ENCODE measurements around the gene UPF3B. TPM values are rescaled to one million over a fixed set of nuclear protein-coding genes. Genes with fewer than 3 reads are reported as not detected.
A peak's percentile ranks its signal among the peaks of the same experiment; 100 is the strongest.
"Not testable (repeated sequence)": the region's sequence is repeated elsewhere in the genome, so short reads cannot be mapped to it uniquely, and the experiment has no call there.

Gene UPF3B
- total RNA-seq, 1 experiment from 2014 or later, result 1.1 TPM

GRCh38 chrX:119870626-119871131, 17.9 kb upstream of the UPF3B start:
- H3K4me3 ChIP-seq, result peak overlapping the region; percentile 80
- DNase-seq, result peak; percentile 14
- no peaks in the 10 kb centered on the region for H3K9me3 ChIP-seq
- peaks cover 3% of the 10 kb centered on the region; the same call in 1 of the 2 replicates for H3K36me3 ChIP-seq
- no peaks in the 10 kb centered on the region for H3K27me3 ChIP-seq

- Histone ChIP-seq H3K4me3 (peak overlapping the region; percentile 88), H3K27me3 (no peaks in the 10 kb centered on the region), H3K9me3 (no peaks in the 10 kb centered on the region), H3K36me3 (peaks cover 3% of the 10 kb centered on the region; the same call in 1 of the 2 replicates)
- DNase-seq, result no peak
Observed at GRCh38 chrX:119853444-119853843, 681 bp upstream of the UPF3B start.

DNA sequence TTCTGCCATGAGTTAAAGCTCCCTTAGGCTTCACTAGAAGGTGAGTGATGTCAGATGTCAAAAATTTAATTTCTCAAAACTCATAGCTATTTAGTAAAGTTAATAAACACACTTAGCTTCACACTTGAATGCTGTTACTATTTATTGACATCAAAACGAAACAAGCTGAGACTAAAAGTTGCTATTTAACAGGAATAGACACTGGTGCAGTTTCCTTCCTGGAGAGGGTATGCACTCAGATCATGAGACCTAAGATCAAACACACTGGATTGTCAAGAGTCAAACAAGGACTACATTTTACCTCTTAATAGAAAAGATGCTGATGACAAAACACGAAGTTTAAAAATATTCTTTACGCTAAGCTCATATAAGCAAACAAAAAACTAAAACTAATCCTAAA, 18.9 kb downstream of the UPF3B start:
- peaks cover 9% of the 10 kb centered on the region for H3K36me3 ChIP-seq
- no peaks in the 10 kb centered on the region for H3K9me3 ChIP-seq
- DNase-seq, result no peak
- no peaks in the 10 kb centered on the region for H3K27me3 ChIP-seq
- no peak overlapping the region for H3K4me3 ChIP-seq

DNA sequence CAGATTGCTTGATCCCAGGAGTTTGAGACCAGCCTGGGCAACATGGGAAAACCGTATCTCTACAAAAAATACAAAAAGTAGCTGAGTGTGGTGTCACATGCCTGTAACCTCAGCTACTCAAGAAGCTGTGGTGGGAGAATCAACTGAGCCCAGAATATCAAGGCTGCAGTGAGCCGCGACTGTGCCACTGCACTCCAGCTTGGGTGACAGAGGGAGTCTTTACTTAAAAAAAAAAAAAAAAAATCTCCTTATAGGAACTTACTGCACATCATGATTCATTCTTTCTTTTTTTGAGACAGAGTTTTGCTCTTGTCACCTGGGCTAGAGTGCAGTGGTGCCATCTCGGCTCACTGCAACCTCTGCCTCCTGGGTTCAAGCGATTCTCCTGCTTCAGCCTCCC, 24.3 kb downstream of the UPF3B start:
- H3K36me3 ChIP-seq, result peaks cover 3% of the 10 kb centered on the region
- H3K4me3 ChIP-seq, result no peak overlapping the region
- no peaks in the 10 kb centered on the region for H3K27me3 ChIP-seq
- no peaks in the 10 kb centered on the region for H3K9me3 ChIP-seq
- no peak for DNase-seq

DNA sequence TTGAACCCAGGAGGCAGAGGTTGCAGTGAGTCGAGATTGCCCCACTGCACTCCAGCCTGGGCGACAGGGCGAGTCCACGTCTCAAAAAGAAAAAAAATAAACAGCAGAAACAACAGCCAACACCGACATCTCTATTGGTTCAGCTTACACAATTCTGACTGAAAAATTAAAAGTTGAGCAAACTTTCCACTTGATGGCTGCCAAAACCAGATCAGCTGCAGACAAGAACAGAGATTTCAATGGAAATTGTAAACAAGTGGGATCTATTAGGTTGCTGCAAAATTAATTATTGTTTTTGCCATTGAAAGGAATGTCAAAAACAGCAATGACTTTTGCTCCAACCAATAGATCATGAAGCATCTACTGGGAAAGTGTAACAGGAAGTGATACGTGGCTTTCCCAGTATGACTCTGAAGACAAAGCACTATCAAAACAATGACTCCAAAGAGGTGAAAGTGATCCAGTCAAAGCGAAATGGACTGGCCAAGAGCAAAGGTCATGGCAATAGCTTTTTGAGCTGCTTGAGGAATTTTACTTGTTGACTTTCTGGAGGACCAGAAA, 26.3 kb downstream of the UPF3B start:
- H3K4me3 ChIP-seq, result no peak overlapping the region
- DNase-seq, result no peak
- no peaks in the 10 kb centered on the region for H3K27me3 ChIP-seq
- no peaks in the 10 kb centered on the region; the same call in none of the 2 replicates for H3K36me3 ChIP-seq
- no peaks in the 10 kb centered on the region for H3K9me3 ChIP-seq

DNA sequence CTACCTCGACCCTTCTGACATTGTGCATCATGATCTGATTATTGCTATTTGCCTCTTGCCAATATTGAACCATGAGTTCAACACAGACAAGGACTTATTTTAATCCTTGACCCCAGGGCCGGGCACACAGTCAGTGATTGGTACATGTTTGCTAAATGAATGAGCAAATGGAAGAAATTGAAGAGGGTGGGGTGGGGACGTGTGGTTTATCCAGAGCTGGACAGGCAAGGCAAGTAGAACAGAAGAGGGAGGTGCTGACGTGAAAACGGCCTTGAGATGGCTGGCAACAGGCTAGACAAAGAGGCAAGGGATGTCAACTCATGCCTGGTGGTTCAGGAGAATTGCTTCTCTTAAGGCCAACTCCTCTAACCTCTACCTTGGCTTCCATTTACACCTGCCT, 28.5 kb downstream of the UPF3B start:
- not testable (repeated sequence) for H3K27me3 ChIP-seq, H3K36me3 ChIP-seq, H3K4me3 ChIP-seq, DNase-seq, H3K9me3 ChIP-seq

DNA sequence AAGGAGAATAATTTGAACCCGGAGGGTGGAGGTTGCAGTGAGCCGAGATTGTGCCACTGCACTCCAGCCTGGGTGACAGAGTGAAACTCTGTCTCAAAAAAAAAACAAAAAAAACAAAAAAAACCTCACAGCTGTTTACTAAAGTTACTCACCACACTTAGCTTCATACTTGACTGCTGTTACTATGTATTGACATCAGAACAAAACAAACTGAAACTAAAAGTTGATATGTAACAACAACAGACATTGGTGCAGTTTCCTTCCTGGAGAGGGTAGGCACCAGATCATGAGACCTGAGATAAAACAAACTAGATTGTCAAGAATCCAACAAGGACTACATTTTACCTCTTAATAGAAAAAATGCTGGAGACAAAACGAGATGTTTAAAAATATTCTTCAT, 31.1 kb downstream of the UPF3B start:
- not testable (repeated sequence) for H3K36me3 ChIP-seq, H3K9me3 ChIP-seq, H3K27me3 ChIP-seq, DNase-seq, H3K4me3 ChIP-seq

DNA sequence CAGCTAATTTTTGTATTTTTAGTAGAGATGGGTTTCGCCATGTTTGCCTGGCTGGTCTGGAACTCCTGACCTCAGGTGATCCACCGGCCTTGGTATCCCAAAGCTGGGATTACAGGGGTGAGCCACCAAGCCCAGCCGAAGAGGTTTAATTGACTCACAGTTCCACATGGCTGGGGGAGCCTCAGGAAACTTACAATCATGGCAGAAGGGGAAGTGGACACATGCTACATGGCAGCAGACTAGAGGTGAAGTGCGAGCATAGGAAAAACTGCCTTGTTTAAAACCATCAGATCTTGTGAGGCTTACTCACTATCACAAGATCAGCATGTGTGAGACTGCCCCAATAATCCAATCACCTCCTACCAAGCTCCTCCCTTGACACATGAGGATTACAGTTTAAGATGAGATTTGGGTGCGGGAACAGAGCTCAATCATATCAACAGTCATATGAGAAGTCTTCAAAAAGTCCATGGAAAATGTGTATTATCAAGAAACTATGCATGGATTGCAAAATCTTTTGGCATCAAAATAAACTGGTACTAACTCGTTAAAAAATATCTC, 35.6 kb downstream of the UPF3B start:
- no peaks in the 10 kb centered on the region for H3K27me3 ChIP-seq
- no peak for DNase-seq
- no peaks in the 10 kb centered on the region for H3K9me3 ChIP-seq
- no peak overlapping the region for H3K4me3 ChIP-seq
- no peaks in the 10 kb centered on the region for H3K36me3 ChIP-seq

GRCh38 chrX:119816300-119816699, 36.5 kb downstream of the UPF3B start:
- DNase-seq, result no peak
- no peaks in the 10 kb centered on the region for H3K27me3 ChIP-seq
- H3K36me3 ChIP-seq, result no peaks in the 10 kb centered on the region
- no peaks in the 10 kb centered on the region for H3K9me3 ChIP-seq
- no peak overlapping the region for H3K4me3 ChIP-seq

GRCh38 chrX:119809185-119809666, 43.5 kb downstream of the UPF3B start:
- Histone ChIP-seq H3K9me3 (no peaks in the 10 kb centered on the region), H3K27me3 (no peaks in the 10 kb centered on the region), H3K4me3 (no peak overlapping the region), H3K36me3 (no peaks in the 10 kb centered on the region)
- DNase-seq, result no peak

DNA sequence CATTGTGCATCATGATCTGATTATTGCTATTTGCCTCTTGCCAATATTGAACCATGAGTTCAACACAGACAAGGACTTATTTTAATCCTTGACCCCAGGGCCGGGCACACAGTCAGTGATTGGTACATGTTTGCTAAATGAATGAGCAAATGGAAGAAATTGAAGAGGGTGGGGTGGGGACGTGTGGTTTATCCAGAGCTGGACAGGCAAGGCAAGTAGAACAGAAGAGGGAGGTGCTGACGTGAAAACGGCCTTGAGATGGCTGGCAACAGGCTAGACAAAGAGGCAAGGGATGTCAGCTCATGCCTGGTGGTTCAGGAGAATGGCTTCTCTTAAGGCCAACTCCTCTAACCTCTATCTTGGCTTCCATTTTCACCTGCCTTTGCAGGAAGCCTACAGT, 44.3 kb downstream of the UPF3B start:
- not testable (repeated sequence) for H3K4me3 ChIP-seq, H3K27me3 ChIP-seq, H3K9me3 ChIP-seq, DNase-seq, H3K36me3 ChIP-seq

GRCh38 chrX:119802546-119802945, 50.2 kb downstream of the UPF3B start:
- DNase-seq, result no peak
- H3K36me3 ChIP-seq, result no peaks in the 10 kb centered on the region
- no peaks in the 10 kb centered on the region for H3K9me3 ChIP-seq
- no peak overlapping the region for H3K4me3 ChIP-seq
- no peaks in the 10 kb centered on the region for H3K27me3 ChIP-seq

DNA sequence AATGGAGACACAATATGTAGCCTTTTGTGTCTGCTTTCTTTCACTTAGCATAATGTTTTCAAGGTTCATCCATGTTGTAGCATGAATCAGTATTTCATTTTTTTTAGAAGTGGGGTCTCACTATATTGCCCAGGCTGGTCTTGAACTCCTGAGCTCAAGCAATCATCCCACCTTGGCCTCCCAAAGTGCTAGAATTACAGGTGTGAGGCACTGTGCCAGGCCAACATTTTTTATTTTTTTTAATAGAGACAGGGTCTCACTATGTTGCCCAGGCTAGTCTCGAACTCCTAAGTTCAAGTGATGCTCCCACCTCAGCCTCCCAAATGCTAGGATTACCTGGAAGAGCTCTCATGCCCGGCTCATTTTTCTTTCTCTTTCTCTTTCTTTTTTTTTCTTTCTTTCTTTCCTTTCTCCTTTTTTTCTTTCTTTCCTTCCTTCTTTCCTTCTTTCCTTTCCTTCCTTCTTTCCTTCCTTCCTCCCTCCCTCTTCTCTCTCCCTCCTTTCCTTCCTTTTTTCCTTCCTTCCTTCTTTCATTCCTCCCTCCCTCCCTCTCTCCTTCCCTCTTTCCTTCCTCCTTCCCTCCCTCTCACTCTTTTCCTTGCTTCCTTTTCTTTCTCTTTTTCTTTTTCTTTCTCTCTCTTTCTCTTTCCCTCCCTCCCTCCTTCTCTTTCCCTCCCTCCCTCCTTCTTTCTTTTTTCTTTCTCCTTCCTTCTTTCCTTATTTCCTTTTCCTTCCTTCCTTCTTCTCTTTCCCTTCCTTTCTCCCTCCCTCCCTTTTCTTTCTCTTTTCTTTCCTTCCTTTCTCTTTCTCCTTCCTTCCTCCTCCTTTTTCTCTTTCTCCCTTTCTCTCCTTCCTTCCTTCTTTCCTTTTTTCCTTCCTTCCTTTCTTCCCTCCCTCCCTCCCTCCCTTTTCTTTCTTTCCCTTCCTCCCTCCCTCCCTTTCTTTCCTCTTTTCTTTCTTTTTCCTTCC, 51.2 kb downstream of the UPF3B start:
- Histone ChIP-seq H3K27me3 (no peaks in the 10 kb centered on the region), H3K4me3 (no peak overlapping the region), H3K36me3 (no peaks in the 10 kb centered on the region), H3K9me3 (no peaks in the 10 kb centered on the region)
- DNase-seq, result no peak

DNA sequence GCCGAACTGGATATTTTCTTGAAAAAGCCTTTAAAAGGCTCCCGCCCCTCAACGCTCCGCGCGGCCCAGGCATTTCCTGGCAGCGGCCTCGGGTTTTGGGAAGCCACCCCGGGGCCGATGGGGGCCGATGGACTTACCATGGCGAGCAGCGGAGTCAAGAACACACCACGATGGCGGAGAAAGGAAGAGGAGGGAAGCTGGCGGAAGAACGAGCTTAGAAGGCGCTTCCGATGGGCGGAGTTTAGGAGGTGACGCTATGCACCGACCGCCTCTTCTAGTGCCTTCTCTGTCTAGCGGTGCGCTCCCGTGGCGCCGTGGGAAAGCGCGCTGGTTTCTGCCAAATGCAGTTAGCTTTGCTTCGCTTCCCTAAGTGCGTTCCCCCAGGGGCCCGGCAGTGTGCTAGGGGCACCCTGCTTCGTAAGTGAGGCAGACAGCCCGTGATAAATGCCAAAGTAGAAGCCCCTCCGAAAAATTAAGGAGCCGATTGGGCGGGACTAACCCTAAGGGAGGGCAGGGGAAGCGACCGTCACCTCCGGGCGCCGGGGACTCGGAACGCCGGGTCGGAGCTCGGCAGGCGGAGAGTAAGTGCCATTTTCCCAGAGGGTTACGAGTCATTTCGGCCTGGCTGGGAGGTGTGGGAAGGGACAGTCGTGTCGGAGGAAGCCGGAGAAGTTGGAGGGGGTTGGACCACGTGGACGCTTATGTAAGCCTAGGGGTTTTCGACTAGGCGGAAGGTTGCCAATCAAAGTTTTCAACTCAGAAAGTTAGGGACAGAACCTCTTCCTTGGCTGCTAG, 61.1 kb downstream of the UPF3B start, which contains the start of gene RPL39:
TSS of gene RPL39 (minus strand) at position 194 of the 795 bp plus-strand sequence. CDS start at position 140, 54 bp downstream.
- peak within 1 kb of the TSS; percentile 92 for H3K4me3 ChIP-seq
- no peaks in the 10 kb centered on the region for H3K27me3 ChIP-seq
- peaks cover 45% of the 10 kb centered on the region for H3K36me3 ChIP-seq
- DNase-seq, result peak; percentile 88
- no peaks in the 10 kb centered on the region for H3K9me3 ChIP-seq

GRCh38 chrX:119790977-119791436, 61.8 kb downstream of the UPF3B start:
- peak; percentile 18 for DNase-seq
- Histone ChIP-seq H3K27me3 (no peaks in the 10 kb centered on the region), H3K36me3 (peaks cover 52% of the 10 kb centered on the region), H3K4me3 (peak overlapping the region; percentile 92), H3K9me3 (no peaks in the 10 kb centered on the region)

GRCh38 chrX:119784747-119785446, 67.9 kb downstream of the UPF3B start:
- no peaks in the 10 kb centered on the region for H3K27me3 ChIP-seq
- H3K4me3 ChIP-seq, result no peak overlapping the region
- peak; percentile 29 for DNase-seq
- peaks cover 54% of the 10 kb centered on the region for H3K36me3 ChIP-seq
- H3K9me3 ChIP-seq, result no peaks in the 10 kb centered on the region

Data from MG63 (cell line).